Lung (tissue), 12 donors: ENCODE measurements around the gene ZXDC. TPM values are rescaled to one million over a fixed set of nuclear protein-coding genes. Genes with fewer than 3 reads are reported as not detected.

Experiments
- ATAC-seq: fragments of 200-7000 bp; cut with Tn5 transposase; one replicate; pipeline ENCODE4 v1.9.1; 2020; ENCODE audit warnings: moderate number of reproducible peaks; ENCODE audit not compliant: insufficient read depth, low FRiP score
- DNase-seq, 3 donors: peaks; one replicate each; pipeline ENCODE4 v3.0.0-alpha.2; 2013 to 2017
- H3K27ac ChIP-seq, 2 donors: one replicate each; pipeline ENCODE4 v1.5.1; 2013; ENCODE audit warnings: mild to moderate bottlenecking in 2 of 2, moderate library complexity in 2 of 2, control low read depth in 1 of 2, inconsistent platforms in 1 of 2, low read depth in 1 of 2, low read length in 1 of 2
- H3K27me3 ChIP-seq, 3 donors: one replicate each; pipeline ENCODE4 v1.5.1; 2013; ENCODE audit warnings: low read length in 2 of 3; ENCODE audit not compliant: control insufficient read depth in 3 of 3, insufficient read depth in 3 of 3
- H3K36me3 ChIP-seq, 4 donors: one replicate each; pipeline ENCODE4 v1.5.1; 2013; ENCODE audit warnings: low read length in 4 of 4, mild to moderate bottlenecking in 1 of 4, moderate library complexity in 1 of 4; ENCODE audit not compliant: control insufficient read depth in 4 of 4, insufficient read depth in 4 of 4
- H3K4me1 ChIP-seq, 5 donors: one replicate each; pipeline ENCODE4 v1.5.1; 2013; ENCODE audit warnings: low read length in 5 of 5, mild to moderate bottlenecking in 2 of 5, moderate library complexity in 1 of 5; ENCODE audit not compliant: control insufficient read depth in 5 of 5, insufficient read depth in 5 of 5
- H3K4me3 ChIP-seq: one replicate; pipeline ENCODE4 v1.5.1; 2013; ENCODE audit warnings: mild to moderate bottlenecking, control low read depth, moderate library complexity
- H3K9ac ChIP-seq, 2 donors: one replicate each; pipeline ENCODE4 v1.5.1; 2013; ENCODE audit warnings: low read length in 2 of 2, control low read depth in 1 of 2; ENCODE audit not compliant: insufficient read depth in 1 of 2
- H3K9me3 ChIP-seq, 4 donors: one replicate each; pipeline ENCODE4 v1.5.1; 2013; ENCODE audit warnings: low read length in 3 of 4, mild to moderate bottlenecking in 1 of 4, moderate library complexity in 1 of 4; ENCODE audit not compliant: control insufficient read depth in 4 of 4, insufficient read depth in 3 of 4
- CTCF ChIP-seq: IDR thresholded peaks from 2 replicates; pipeline ENCODE4 v1.5.1; 2012; ENCODE audit warnings: mild to moderate bottlenecking; ENCODE audit errors: control extremely low read depth, extremely low read depth
- WGBS, 2 donors: extraction: QIAGEN DNeasy Blood & Tissue Kit; methylation state at CpG; one replicate each; pipeline ENCODE4 v1.1.7; 2013; 5-methylcytosine and 5-hydroxymethylcytosine counted together
- polyA plus RNA-seq, 2 donors: library from polyadenylated mRNA; stranded (reverse); fragments of 200-250 nt; gene quantifications; one replicate each; pipeline ENCODE4 v1.2.1, GENCODE V29; 2013
- total RNA-seq, 2 donors: library from RNA; depleted of rRNA in 1 of 2; stranded (reverse); fragments of >200 nt in 1 of 2; gene quantifications; one replicate each; pipeline ENCODE4 v1.2.1, GENCODE V29; 2014 to 2021
- donor health status: control.
- donor health status: control.
- donor health status: Bipolar disorder and iron deficiency.
- donor health status: healthy.
- donor health status: DM: yes; HTN: yes; CAD: no.

The ZXDC gene
- total and polyA plus RNA-seq, 4 donors, result 12.9 to 49.5 (median 29.8) TPM

- no peaks in the 10 kb centered on the region for H3K36me3 ChIP-seq
- H3K4me3 ChIP-seq, result no peak overlapping the region
- no peak for TF ChIP-seq CTCF
- H3K9me3 ChIP-seq, result peaks cover 0 to 4% (median 0%) of the 10 kb centered on the region in 4 donors
- H3K9ac ChIP-seq, result no peak overlapping the region
- no peaks in the 10 kb centered on the region for H3K4me1 ChIP-seq
- WGBS, 2 donors, result 85 to 88% methylated on average over 12 of the region's 12 CpGs
- no peak overlapping the region for H3K27ac ChIP-seq
- no peak for ATAC-seq
- DNase-seq, result no peak
- peaks cover 3 to 11% (median 3%) of the 10 kb centered on the region in 3 donors for H3K27me3 ChIP-seq
Measured at GRCh38 chr3:126414961-126415660, 60.6 kb downstream of the ZXDC start.

- Histone ChIP-seq H3K27me3 (peaks cover 3 to 11% (median 3%) of the 10 kb centered on the region in 3 donors), H3K4me3 (no peak overlapping the region), H3K9ac (no peak overlapping the region), H3K27ac (no peak overlapping the region), H3K4me1 (no peaks in the 10 kb centered on the region), H3K36me3 (no peaks in the 10 kb centered on the region), H3K9me3 (peaks cover 0 to 4% (median 0%) of the 10 kb centered on the region in 4 donors)
- ATAC-seq (peak; percentile 10), DNase-seq (no peak)
- TF ChIP-seq CTCF, result no peak
- WGBS, 2 donors, result 89 to 94% methylated on average over 11 of the region's 11 CpGs
Measured at GRCh38 chr3:126414406-126414805, 61.3 kb downstream of the ZXDC start.

GRCh38 chr3:126413693-126414080 lies 62.0 kb downstream of the ZXDC start:
- H3K4me3 ChIP-seq, result no peak overlapping the region
- no peak overlapping the region for H3K9ac ChIP-seq
- H3K9me3 ChIP-seq, result peaks cover 0 to 4% (median 0%) of the 10 kb centered on the region in 4 donors
- 77 to 87% methylated on average over 4 of the region's 4 CpGs for WGBS, 2 donors
- DNase-seq (no peak), ATAC-seq (no peak)
- H3K4me1 ChIP-seq, result no peaks in the 10 kb centered on the region
- H3K27ac ChIP-seq, result no peak overlapping the region
- peaks cover 3 to 11% (median 3%) of the 10 kb centered on the region in 3 donors for H3K27me3 ChIP-seq
- TF ChIP-seq CTCF, result no peak
- H3K36me3 ChIP-seq, result no peaks in the 10 kb centered on the region
